SJCRH30 (cell line): Measurements from ENCODE around the gene IPPK. TPM values are rescaled to one million over a fixed set of nuclear protein-coding genes. Genes with fewer than 3 reads are reported as not detected.

Source experiments
- DNase-seq, 2 experiments: peaks; one replicate each; pipeline ENCODE4 v3.0.0-alpha.2; 2015 to 2020
- H3K27ac ChIP-seq: fragments of 250-450 bp; sonication (Bioruptor Pico); 2 replicates; pipeline ENCODE4 v1.5.1; 2020; ENCODE audit warnings: mild to moderate bottlenecking, moderate library complexity
- H3K27me3 ChIP-seq: fragments of 250-450 bp; sonication (Bioruptor Pico); 2 replicates; pipeline ENCODE4 v1.5.1; 2020; ENCODE audit warnings: mild to moderate bottlenecking, moderate library complexity
- H3K36me3 ChIP-seq: fragments of 250-450 bp; sonication (Bioruptor Pico); 2 replicates; pipeline ENCODE4 v1.5.1; 2020; ENCODE audit warnings: mild to moderate bottlenecking, moderate library complexity
- H3K4me1 ChIP-seq: fragments of 250-450 bp; sonication (Bioruptor Pico); 2 replicates; pipeline ENCODE4 v1.5.1; 2020; ENCODE audit warnings: mild to moderate bottlenecking, moderate library complexity
- H3K4me3 ChIP-seq: fragments of 250-450 bp; sonication (Bioruptor Pico); 2 replicates; pipeline ENCODE4 v1.5.1; 2020; ENCODE audit warnings: mild to moderate bottlenecking, moderate library complexity
- H3K9me3 ChIP-seq: fragments of 250-450 bp; sonication (Bioruptor Pico); replicated peaks from 2 replicates; pipeline ENCODE4 v1.5.1; 2020; ENCODE audit warnings: mild to moderate bottlenecking, moderate library complexity
- total RNA-seq: library from RNA; depleted of rRNA; stranded (reverse); fragments of >200 nt; shearing (Covaris generic); gene quantifications from 2 replicates; pipeline ENCODE4 v1.2.3, GENCODE V29; 2014

Gene IPPK
- total RNA-seq, 1 experiment from 2014 or later, result 16.7 TPM

DNA sequence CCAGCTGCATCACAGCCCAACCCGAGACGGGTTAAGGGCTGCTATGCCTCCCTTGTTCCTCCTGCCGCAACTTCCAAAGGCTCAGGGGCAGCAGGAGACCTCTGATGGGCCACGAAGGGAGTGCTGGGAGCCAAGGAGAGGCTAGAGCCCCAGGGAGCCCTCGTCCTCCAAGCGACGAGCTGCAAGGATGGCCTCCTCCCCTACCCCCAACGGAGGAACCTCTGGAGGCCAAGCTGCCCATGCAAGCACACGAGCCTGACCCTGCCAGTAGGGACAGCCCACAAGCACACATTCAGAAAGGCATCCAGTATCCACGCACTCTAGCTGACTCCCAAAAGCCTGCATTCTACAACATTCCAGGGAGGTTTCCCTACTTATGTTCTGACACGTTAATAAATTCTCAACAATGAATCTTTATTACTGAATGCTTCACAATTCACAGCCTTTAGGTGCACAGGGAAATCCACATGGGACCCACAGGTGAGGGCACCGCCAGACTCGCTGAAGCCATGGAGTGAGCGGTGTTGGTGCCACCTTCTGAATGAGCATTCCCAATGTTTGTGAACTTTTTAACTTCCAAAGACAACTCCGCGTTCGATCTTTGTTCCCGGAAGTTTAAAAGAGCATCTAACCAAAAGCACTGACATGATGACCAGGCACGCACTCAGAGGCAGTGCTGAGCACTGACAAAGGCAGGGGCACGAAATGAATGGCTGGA, 28.7 kb downstream of the IPPK start:
- Histone ChIP-seq H3K4me3 (no peak overlapping the region), H3K27me3 (no peaks in the 10 kb centered on the region), H3K36me3 (peaks cover 41% of the 10 kb centered on the region), H3K27ac (no peak overlapping the region), H3K9me3 (0 out of 2 replicates have a peak, but pooled peaks cover 3% of the 10 kb centered on the region), H3K4me1 (no peaks in the 10 kb centered on the region)
- DNase-seq, result no peak

DNA sequence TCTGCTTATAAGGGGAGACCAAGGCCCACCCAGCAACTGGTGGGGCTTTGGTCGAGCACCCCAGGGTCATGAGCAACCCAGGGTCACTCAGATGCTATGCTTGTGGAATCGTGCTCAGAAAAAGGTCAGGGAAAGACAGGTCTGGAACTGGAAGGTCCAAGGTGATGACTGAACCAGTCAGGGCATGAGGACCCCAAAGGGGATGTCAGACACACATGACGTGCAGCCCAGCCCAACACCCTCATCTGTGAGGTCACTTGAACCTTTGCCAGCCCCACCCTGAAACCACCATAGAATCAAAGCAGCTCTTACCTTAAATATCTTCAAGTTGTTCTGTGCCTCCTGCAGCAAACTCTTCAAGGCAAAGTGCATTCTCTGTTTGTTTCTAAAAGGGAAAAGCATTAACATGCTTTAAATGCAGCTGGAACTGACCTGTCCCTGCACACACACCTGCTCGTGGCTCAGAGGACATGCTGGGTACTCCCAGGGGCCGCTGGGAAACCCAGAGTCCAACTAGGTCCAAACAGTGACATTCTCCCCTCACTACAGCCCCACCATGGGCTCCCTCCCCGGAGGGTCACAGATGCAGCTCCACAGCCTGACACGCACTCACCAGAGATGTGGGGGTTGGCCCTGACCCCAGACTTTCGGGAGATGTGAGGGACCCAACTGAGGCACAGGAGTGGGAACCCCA, 29.4 kb downstream of the IPPK start:
- no peaks in the 10 kb centered on the region for H3K4me1 ChIP-seq
- no peak overlapping the region for H3K27ac ChIP-seq
- H3K9me3 ChIP-seq, result 0 out of 2 replicates have a peak, but pooled peaks cover 1% of the 10 kb centered on the region
- H3K27me3 ChIP-seq, result no peaks in the 10 kb centered on the region
- DNase-seq, result no peak
- H3K36me3 ChIP-seq, result peaks cover 34% of the 10 kb centered on the region
- no peak overlapping the region for H3K4me3 ChIP-seq

DNA sequence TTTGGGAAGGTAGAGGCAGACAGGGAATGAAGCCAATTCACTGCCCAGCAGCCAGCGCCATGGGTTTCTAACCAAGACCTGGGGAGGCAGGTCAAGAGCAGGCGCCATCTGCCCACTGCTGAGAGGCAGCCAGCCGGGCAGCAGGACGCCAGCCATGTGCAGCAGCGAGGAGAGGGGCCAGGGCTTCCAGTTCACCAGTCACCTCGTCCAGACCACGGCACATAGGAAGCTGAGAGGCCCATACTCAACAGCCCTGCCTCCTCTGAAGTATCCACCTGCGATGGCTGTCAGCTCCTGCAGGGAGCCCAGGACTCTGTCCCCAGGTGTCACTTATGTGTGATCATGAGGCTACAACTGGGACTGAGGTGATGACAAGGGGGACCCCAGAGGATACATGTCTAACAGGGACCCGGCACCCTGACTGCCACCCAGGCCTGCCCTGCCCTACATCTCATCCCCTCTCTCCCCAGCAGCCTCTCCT, 30.1 kb downstream of the IPPK start:
- Histone ChIP-seq H3K4me3 (no peak overlapping the region), H3K27ac (no peak overlapping the region), H3K4me1 (no peaks in the 10 kb centered on the region), H3K36me3 (peaks cover 30% of the 10 kb centered on the region), H3K9me3 (no peaks in the 10 kb centered on the region), H3K27me3 (no peaks in the 10 kb centered on the region)
- DNase-seq, result no peak

DNA sequence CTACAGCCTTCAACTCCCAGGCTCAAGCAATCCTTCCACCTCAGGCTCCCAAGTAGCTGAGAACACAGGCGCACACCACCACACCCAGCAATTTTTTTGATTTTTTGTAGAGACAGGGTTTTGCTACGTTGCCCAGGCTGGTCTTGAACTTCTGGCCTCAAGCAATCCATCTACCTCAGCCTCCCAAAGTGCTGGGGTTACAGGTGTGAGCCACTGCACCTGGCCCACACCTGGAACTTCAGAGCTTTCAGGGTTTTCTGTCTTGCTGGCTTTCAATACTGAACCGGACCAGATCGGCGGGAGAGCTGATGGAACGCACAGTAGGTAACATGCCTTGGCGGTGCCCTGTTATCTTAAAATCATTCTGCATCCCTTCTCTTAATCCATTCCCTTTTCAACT, 30.8 kb downstream of the IPPK start:
- H3K36me3 ChIP-seq, result peaks cover 32% of the 10 kb centered on the region
- no peaks in the 10 kb centered on the region for H3K4me1 ChIP-seq
- H3K4me3 ChIP-seq, result no peak overlapping the region
- H3K27ac ChIP-seq, result no peak overlapping the region
- no peaks in the 10 kb centered on the region for H3K9me3 ChIP-seq
- DNase-seq, result no peak
- H3K27me3 ChIP-seq, result no peaks in the 10 kb centered on the region

DNA sequence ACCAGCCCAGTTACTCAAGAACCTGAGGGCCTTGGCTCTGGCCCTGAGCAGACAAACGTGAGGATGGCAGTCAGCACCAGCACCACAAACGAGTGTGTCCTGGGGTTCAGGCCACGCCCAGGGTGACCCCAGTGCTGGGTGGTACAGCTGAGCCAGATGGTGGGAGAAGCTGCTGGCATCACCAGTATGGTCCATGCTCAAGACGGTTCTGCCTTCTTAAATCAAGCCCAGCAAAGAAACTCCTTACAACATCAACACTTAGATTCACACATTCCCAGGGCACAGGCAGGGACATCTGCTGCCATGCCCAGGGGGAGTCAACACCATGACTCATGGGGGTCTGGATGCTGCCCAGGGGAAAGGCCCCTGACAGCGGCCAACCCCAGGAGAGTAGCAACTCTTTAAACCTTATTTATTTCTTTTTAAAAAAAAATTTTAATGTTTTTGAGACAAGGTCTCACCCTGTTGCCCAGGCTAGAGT, 31.3 kb downstream of the IPPK start:
- DNase-seq, result no peak
- no peak overlapping the region for H3K27ac ChIP-seq
- H3K9me3 ChIP-seq, result no peaks in the 10 kb centered on the region
- no peak overlapping the region for H3K4me3 ChIP-seq
- no peaks in the 10 kb centered on the region for H3K27me3 ChIP-seq
- peaks cover 32% of the 10 kb centered on the region for H3K36me3 ChIP-seq
- H3K4me1 ChIP-seq, result no peaks in the 10 kb centered on the region

DNA sequence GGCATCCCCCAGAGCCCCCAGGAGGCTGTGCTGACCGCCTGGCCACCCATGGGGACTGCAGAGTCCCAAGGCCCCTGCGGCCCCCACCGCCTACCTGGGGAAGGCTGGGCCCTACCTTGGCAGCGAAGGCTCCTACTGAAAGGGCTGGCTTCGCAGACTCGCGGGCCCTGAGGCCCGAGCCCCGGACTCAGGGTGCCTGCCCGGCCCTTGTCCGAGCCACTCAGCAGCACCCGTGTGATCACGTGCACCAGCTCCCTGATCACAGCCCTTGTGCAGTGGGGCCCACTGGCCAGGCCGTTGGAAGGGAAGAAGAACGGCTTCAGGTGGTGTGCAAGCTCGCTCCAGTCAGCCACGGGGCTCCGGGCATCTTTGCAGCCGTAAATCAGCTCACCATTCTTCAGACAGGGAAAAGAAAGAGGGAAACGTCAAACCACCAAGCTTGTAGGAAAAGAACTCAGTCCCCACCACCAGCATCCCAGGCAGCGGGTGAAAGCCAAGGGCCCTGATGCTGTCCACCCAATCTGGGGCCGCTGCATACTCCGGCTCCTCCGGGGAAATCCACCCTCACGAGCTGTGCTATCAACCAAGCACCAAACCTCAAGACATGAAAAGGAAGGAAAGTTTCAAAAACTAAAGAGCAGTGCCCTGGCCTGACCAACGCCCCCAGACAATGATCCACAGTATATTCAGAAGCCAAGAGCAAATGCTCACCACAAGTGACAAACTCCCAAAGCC, 31.9 kb downstream of the IPPK start:
- Histone ChIP-seq H3K4me3 (no peak overlapping the region), H3K36me3 (peaks cover 28% of the 10 kb centered on the region), H3K9me3 (no peaks in the 10 kb centered on the region), H3K4me1 (no peaks in the 10 kb centered on the region), H3K27me3 (no peaks in the 10 kb centered on the region), H3K27ac (no peak overlapping the region)
- DNase-seq, result no peak

DNA sequence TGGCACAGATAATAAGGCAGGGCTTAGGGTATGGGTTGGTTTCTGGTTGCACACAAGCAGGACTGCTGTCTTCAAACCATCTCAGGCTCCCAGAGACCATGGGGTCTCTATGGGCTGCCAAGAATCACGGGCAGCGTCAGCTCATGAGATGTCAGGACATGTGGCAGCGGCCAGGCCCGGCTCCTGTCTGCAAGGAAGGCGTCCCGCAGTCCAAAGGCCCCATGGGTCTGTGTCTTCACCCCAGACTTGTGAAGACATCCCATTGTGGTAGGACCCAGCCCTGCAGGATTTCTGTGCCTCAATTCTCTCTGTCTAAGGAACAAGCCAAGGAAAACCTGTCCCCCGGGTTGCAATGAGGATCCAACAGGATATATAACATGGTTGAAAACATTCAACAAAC, 32.6 kb downstream of the IPPK start:
- Histone ChIP-seq H3K27ac (no peak overlapping the region), H3K9me3 (no peaks in the 10 kb centered on the region), H3K4me3 (no peak overlapping the region), H3K27me3 (no peaks in the 10 kb centered on the region), H3K4me1 (no peaks in the 10 kb centered on the region), H3K36me3 (peaks cover 27% of the 10 kb centered on the region)
- no peak for DNase-seq

DNA sequence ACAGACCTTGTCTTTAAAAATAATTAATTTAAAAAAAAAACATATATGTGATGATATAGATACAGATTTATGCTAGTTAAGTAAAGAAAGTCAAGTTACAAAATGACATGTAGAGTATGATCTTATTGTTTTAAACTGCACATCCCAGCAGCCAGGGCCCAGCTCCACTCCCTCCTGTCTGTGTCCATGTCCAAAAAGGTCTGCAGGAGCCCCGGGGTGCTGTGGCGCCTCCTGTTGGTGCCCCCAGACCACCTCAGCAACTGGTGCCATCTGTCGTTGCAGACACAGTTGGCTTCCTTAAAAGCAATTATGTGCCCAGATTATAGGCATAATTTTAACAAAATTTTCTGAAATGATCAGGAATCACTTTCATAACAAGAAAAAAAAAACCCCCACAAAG, 33.3 kb downstream of the IPPK start:
- peaks cover 34% of the 10 kb centered on the region for H3K36me3 ChIP-seq
- H3K4me1 ChIP-seq, result no peaks in the 10 kb centered on the region
- H3K27me3 ChIP-seq, result no peaks in the 10 kb centered on the region
- no peaks in the 10 kb centered on the region for H3K9me3 ChIP-seq
- H3K4me3 ChIP-seq, result no peak overlapping the region
- H3K27ac ChIP-seq, result no peak overlapping the region
- no peak for DNase-seq

DNA sequence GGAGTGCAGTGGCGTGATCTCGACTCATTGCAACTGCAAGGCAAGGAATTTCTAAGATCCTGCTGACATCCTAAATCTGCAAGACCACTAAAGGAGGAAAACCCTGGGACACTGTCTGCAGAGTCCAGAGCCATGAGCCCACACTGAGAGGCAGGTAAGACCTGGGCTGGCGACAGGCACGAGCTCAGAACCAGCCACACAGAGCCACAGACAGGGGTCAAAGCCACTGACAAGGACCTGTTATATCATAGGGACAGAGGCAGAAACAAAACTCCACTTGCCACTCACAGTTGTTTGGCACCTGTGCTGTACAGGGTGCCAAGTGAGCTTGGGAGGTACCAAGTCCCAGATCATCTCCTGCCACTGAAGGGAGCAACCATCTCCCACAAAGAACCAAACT, 34.2 kb downstream of the IPPK start:
- no peaks in the 10 kb centered on the region for H3K9me3 ChIP-seq
- no peaks in the 10 kb centered on the region for H3K27me3 ChIP-seq
- H3K36me3 ChIP-seq, result peaks cover 35% of the 10 kb centered on the region
- H3K4me1 ChIP-seq, result no peaks in the 10 kb centered on the region
- H3K27ac ChIP-seq, result no peak overlapping the region
- H3K4me3 ChIP-seq, result no peak overlapping the region
- DNase-seq, result no peak

DNA sequence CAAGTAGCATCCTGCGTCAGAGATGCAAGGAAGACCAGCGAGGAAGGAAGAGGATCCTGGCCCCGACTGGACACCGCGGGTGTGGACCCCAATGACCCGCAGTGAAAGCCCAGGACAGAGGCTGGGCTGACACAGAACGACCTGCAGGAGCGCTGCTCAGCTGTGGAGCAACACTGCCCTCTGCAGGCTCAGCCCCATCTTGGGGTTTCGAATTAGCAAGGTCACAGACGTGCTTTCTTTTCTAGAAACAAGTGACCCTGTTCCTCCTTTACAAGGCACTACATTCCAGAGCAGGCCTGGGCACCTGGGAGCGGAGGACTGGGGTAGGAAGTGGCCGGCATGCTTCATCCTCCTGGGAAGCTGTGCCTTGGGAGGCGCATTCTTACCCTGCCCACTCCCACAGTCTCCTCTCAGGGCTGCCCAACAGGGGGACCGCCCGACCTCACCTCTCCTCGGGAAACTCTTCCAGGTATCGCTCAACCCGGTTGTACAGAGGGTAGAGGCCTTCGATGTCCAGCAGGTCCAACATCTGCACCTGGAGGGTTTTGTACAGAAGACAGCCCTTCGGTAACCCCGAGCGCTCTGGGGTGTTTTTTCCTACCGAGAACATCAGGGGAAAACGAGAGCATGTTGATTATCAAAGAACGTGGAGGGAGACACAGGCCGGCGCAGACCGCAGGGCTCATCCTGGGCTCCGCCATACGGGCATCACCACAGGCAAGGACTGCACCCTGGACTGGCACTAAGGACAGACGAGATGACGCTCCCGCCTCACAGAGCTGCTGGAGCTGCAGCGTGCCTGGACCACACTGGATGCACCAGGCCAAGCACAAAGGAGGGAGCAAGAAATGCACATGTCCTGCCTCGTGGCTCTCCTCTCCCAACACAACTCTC, 35.0 kb downstream of the IPPK start:
- Histone ChIP-seq H3K27me3 (no peaks in the 10 kb centered on the region), H3K9me3 (no peaks in the 10 kb centered on the region), H3K4me3 (no peak overlapping the region), H3K27ac (no peak overlapping the region), H3K4me1 (no peaks in the 10 kb centered on the region), H3K36me3 (peaks cover 33% of the 10 kb centered on the region)
- DNase-seq, result peak; percentile 60 to 76

DNA sequence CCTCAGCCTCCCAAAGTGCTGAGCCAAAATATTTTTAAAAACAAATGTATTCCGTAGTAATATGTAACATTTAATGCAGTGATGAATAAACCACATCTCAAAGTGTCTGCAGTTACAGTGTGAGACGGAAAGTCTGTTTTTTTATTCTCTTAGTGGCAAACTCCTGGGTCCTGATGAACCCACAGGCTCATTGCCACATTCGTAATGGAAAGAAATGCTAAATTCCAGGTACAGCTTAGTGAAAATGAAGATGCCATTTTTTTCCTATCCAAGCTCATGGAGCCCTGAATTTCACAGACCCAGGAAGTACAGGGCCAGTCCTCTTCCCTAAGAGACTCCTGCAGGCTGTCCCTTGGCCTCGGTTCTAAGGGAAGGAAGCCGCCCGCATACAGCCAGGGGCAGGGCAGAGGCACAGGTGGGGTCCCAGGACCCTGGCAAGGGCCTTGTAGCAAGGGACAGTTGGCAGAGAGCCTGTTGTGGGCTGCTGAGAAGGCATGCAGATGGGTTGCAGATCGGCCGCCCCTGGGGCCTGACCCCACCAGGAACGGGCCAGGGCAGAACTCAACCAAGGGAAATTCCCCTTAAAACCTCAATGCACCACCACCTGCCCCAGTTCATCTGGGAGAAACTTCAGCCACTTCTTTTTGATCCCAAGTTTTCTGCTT, 36.2 kb downstream of the IPPK start:
- Histone ChIP-seq H3K36me3 (peaks cover 36% of the 10 kb centered on the region), H3K27me3 (no peaks in the 10 kb centered on the region), H3K27ac (no peak overlapping the region)

DNA sequence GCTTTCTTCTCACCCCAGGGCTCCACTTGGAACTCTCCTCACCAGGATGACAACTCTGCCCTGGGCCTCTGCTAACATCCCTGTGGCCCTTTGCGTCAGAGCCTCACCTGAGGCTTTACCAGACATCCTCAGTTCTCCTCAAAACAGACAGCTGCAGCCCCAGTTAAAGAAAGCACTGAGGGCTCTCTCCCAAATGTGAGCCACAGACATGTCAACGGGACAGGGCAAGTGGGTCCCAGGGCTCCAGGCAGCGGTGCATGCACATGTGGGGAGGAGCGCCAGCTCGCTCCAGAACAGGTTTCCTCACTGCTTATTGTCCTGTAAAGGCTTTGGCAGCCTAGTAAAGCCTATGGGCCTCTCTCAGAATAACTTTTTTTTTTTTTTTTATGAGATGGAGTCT, 37.3 kb downstream of the IPPK start:
- no peaks in the 10 kb centered on the region for H3K4me1 ChIP-seq
- peaks cover 38% of the 10 kb centered on the region for H3K36me3 ChIP-seq
- no peak overlapping the region for H3K4me3 ChIP-seq
- no peaks in the 10 kb centered on the region; the same call in 1 of the 2 replicates for H3K9me3 ChIP-seq
- no peaks in the 10 kb centered on the region for H3K27me3 ChIP-seq
- no peak for DNase-seq
- H3K27ac ChIP-seq, result no peak overlapping the region

More for the DNA sequence above, 36.2 kb downstream of the IPPK start:
- H3K4me1 ChIP-seq, result no peaks in the 10 kb centered on the region
- no peak overlapping the region for H3K4me3 ChIP-seq
- no peaks in the 10 kb centered on the region for H3K9me3 ChIP-seq
- no peak for DNase-seq

DNA sequence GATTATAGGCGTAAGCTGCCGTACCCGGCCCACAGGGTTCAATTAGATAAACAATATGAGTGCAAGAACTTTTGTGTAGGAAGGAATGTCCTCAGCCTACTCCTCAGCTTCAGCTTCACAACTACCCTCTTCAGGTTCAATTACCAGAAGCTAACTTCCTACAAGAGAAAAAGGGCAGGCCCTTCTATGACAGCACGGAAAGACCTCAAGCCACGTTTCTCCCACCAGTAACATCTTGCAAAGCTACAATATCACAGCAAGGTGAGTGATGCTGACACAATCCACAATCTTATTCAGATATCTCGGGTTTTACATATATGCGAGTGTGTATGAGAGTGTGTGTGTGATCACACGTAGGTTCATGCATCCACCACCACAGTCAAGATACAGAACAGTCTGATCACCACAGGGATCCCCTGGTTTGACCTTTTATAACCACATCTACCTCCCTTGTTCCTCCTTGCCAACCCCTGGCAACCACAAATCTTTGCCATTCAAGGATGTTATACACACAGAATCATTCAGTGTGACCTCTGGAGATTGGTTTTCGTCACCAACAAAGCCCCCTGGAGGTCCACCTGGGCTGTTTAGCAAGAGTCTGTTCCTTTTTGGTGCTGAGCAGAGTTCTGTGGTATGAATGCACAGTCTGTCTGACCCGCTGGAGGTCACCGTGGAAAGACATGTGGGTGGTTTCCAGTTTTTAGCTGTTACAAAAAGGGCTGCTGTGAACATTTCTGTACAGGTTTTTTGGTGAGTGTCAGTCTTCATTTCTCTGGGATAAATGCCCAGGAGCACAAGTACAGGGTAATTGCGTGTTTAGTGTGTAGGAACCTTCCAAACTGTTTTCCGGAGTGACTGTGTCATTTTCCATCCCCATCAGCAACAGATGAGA, 38.2 kb downstream of the IPPK start:
- no peak overlapping the region for H3K27ac ChIP-seq
- no peaks in the 10 kb centered on the region for H3K27me3 ChIP-seq
- no peak overlapping the region for H3K4me3 ChIP-seq
- no peaks in the 10 kb centered on the region for H3K4me1 ChIP-seq
- H3K9me3 ChIP-seq, result no peaks in the 10 kb centered on the region; the same call in 1 of the 2 replicates
- peaks cover 30% of the 10 kb centered on the region for H3K36me3 ChIP-seq
- DNase-seq, result no peak
